ENCODE data around the gene KIF4B.
"Not testable (repeated sequence)": the region's sequence is repeated elsewhere in the genome, so short reads cannot be mapped to it uniquely, and the experiment has no call there.

Gene KIF4B

DNA sequence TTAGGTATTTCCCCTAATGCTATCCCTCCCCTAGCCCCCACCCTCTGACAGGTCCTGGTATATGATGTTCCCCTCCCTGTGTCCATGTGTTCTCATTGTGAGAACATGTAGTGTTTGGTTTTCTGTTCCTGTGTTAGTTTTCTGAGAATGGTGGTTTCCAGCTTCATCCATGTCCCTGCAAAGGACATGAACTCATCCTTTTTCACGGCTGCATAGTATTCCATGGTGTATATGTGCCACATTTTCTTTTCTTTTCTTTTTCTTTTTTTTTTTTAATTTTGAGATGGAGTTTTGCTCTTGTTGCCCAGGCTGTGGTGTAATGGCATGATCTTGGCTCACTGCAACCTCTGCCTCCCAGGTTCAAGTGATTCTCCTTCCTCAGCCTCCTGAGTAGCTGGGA lies 7.3 kb upstream of the KIF4B start:
- DNase-seq = not testable (repeated sequence)

DNA sequence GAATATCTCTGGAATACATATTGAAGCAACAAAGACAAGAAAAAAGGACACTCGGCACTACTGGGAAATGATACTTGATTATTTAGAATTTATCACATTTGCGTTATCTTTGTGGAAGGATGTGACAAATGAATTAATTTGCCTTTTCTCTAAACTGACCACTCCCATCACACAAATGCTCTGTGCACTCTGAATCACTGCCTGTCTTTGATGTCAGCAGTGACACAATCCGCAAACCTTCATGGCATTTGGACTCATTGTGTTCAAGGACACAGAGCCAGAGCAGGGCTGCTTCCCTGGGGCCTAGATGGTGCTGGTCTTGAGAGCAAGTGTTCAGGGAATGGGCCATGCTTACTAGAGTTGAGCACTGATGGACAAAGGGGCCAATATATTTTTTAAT lies 4.9 kb upstream of the KIF4B start:
- no peak for DNase-seq

DNA sequence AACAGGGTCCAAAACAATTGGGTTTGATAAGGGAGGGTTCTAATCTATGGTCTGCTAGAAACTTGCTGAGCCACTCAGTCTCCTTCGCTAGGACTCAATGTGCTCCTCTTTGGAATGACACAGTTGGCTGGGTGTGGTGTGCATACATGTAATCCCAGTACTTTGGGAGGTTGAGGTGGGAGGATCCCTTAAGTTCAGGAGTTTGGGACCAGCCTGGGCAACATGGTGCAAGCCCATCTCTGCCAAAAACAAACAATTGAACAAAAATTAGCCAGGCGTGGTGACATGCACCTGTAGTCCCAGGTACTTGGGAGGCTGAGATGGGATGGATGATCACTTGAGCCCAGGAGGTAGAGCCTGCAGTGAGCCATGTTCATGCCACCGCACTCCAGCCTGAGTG lies 2.7 kb upstream of the KIF4B start:
- DNase-seq = no peak

DNA sequence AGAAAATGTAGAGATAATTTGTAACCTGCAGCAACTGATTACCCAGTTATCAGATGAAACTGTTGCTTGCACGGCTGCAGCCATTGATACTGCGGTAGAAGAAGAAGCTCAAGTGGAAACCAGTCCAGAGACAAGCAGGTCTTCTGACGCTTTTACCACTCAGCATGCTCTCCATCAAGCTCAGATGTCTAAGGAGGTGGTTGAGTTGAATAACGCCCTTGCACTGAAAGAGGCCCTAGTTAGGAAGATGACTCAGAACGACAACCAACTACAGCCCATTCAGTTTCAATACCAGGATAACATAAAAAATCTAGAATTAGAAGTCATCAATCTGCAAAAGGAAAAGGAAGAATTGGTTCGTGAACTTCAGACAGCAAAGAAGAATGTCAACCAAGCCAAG lies 1.7 kb downstream of the KIF4B start:
- no peak for DNase-seq

DNA sequence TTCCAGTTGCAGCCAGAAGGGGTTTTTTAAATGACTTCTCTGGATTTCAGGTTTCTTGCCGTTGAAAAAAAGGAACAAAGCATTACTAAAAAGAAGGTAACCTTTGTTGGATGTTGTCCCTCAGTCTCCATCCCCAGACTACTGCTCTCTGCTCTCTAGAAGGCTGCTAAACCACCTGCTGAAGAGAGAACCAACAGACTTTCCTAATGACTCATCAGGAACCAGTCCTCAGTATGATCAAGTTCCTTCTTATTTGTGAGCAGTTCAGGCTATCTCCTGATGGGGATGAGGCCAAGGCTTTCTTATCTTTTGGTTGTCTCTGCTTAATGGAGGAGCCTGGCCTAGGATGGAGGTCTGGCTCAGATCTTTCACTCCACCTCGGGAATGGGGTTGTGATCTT lies 4.1 kb downstream of the KIF4B start:
- DNase-seq = no peak

DNA sequence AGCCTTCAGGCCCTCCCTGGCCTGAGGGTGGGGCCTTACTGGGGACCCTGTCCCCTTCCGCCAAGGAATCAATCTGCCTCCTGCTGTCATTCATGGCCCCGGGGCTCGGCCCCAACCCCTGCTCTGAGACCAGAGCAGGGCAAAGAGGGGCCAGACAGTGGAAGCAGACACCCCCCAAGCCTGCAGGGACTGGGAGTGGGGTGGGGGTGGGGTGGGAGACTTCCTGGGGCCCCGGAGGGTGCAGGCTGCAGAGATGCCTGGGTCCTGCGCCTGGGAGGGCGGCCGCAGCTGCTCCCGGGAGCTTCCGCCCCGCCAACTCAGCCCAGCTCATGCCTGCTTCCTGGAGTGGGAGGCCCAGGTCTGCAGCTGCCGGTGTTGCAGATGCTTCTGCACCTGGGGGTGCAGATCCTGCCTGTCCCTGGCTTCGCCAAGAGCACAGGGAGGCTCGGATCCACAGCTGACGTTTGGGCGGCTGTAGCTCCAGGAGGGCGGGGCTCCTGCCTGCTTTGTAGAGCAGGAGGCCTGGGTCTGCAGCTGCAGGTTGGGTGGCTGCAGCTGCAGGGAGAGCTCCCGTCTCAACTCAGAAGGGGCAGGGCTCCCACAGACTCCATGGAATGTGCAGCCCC lies 6.2 kb downstream of the KIF4B start:
- no peak for DNase-seq

DNA sequence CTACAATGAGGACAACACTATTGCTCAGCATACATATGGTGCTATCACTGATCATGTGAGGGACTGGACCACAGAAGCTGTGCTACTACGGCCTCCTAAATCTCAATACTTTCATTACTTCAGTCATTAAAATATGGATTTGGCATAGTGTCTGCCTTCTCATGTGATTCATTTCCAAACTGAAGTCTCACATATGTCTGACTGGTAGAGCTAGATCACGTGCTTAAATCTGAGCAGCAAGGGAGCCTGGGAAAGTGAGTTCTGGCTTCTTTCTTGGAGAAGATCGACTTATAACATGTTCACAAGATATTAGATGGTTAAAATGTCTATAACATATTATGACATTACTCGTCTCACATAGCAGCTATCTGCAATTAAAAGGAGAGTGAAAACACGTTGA lies 8.3 kb downstream of the KIF4B start:
- DNase-seq = no peak

DNA sequence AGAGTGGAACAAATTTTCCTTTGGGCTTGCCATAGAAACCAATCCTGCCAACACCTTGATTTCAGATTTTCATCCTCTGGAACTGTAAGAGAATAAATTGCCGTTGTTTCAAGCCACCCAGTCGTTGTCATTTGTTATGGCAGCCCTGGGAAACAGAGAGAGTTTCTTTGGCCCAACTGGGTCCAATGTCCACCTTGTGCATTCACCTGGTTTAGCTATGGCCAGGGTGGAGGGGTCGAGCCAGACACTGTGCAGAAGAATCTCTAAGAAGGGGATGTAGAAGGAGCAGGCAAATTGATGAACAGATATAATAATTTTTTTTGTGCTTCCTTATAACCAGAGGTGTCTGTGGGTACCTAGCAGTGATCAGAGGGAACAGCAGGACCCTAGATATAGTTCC lies 9.8 kb downstream of the KIF4B start:
- DNase-seq = no peak

DNA sequence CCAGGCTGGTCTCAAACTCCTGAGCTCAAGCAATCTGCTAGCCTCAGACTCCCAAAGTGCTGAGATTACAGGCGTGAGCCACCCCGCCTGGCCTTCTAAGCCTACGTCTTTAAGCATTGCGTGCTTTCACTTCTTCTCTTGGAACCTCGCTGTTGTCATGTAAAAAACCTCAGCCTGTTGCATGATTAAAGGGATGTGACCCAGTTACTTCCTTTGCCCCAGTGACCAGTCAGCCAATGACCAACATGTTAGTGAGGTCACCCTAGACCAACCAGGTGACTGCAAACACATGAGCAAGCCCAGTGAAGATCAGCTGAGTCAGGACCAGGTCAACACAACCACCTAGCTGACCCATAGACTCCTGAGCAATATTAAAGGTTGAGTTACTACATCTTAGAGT lies 10.5 kb downstream of the KIF4B start:
- DNase-seq = no peak

DNA sequence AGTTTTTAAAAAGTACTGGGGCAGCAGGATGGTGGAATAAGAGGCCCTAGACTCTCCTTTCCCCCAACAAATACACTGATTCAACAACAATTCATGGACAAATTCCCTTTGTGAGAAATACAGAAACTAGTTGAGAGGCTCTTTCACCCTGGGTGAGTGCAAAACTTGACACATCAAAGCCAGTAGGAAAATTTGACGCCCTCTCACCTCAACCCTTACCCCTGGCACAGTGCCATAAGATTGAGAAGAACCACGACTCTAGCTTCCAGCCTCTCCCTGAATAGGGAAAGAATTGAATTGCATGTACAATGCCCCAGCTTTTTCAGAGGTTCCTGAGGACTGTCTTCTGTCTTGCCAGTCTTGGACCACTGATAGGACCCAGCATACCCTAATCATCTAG lies 12.3 kb downstream of the KIF4B start:
- DNase-seq = no peak

DNA sequence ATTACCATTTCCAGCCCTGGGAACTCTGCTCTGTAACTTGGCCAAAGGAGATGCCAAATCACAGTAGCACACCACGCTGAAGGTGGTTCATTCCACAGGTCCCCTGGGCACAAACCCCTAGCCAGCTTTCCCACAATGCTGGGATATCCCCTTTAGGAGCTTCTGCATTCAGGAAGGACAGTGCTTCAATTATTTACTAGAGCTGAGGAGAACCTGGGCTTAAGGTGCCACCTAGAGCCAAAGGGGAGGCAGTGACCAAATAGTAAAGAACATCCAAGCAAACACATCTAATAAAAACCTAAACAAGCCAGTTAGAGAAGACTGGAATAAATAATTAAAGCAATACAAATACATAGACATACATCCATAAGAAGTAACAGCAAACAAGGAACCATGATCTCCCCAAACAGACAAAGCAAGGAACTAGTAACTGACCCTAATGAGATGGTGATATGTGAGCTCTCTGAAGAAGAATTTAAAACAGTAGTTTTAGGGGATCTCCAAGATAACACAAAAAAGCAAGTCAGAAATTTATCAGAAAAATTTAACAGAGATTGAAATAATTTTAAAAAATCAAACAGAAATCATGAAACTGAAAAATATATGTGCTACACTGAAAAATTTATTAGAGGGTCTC lies 14.6 kb downstream of the KIF4B start:
- DNase-seq = no peak

DNA sequence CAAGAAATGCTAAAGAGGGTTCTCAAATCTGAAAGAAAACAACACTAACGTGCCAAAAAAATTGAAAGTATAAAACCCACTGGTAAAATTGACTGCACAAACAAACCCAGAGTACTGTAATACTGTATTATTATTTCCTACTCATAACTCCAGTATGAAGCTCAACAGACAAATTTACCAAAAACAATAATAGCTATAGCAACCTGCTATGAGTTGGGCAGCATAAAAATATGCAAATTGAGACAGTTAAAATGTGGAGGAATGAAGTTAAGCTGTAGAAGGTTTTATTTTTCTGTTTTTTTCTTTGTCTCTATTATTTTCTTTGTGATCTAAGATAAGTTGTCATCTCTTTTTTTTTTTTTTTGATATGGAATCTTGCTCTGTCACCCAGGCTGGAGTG lies 15.7 kb downstream of the KIF4B start:
- DNase-seq = no peak

DNA sequence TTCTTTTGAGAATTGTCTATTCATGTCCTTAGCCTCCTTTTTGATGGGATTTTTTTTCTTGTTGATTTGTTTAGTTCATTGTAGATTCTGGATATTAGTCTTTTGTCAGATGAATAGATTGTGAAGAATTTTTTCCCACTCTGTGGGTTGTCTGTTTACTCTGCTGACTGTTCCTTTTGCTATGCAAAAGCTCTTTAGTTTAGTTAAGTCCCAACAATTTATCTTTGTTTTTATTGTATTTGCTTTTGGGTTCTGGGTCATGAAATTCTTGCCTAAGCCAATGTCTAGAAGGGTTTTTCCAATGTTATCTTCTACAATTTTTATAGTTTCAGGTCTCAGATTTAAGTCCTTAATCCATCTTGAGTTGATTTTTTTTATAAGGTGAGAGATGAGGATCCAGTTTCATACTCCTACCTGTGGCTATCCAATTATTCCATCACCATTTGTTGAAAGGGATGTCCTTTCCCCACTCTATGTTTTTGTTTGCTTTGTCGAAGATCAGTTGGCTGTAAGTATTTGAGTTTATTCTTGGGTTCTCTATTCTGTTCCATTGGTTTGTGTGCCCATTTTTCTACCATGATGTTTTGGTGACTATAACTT lies 20.7 kb downstream of the KIF4B start:
- DNase-seq = not testable (repeated sequence)

DNA sequence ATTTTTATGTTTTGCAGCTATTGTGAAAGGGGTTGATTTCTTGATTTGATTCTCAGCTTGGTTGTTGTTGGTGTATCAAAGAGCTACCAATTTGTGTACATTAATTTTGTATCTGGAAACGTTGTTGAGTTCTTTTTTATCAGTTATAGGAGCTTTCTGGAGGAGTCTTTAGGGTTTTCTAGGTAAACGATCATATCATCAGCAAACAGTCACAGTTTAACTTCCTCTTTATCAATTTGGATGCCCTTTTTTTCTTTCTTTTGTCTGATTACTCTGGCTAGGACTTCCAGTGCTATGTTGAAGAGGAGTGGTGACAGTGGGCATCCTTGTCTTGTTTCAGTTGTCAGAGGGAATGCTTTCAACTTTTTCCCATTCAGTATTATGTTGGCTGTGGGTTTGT lies 21.5 kb downstream of the KIF4B start:
- not testable (repeated sequence) for DNase-seq

DNA sequence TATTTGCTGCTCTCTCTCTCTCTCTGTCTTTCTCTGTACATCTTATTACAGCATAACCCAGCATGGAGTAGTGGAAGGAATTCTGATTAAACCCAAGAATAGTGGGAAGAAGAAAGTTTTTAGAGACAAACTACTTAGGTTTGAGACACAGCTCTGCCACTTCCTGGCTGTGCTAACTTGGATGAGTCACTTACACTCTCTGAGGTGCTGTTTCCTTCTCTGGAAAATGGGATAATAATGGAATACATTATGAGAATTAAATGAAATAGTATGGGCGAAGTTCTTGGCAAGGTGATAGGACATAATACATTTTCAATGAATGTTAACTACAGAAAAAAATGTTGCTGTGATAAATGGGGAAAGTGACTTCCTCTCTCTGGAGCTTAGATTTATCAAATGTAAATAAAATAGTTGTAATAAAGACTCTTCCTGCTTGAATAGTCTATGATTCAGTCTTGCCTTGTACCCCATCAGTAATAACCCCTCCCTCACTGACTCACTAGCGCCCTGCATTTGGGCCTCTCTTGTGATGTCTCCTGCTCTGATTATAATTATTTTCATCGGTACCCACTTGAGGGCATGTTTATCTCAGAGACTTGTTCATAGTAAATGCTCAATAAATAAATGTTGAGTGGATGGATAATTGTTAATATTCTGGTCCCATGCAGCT lies 27.6 kb downstream of the KIF4B start:
- no peak for DNase-seq

DNA sequence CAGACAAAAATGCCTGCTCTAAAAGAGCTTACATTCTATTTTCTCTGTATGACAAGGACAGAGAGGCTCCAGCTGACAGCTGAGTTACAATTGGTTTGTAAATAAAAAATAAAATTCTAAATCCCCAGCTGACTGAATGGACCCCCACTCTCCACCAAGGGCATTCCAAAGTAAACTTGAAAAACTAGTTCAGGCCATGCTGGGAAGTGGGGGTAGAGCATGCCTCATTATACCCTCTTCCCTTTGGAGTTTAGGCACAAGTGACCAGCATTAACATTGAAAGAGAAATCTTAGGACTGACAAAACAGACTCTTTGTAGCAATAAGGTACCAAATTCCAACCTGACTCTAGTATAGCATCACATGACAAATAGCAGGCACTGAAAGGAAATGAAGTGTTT lies 31.0 kb downstream of the KIF4B start:
- DNase-seq = no peak

DNA sequence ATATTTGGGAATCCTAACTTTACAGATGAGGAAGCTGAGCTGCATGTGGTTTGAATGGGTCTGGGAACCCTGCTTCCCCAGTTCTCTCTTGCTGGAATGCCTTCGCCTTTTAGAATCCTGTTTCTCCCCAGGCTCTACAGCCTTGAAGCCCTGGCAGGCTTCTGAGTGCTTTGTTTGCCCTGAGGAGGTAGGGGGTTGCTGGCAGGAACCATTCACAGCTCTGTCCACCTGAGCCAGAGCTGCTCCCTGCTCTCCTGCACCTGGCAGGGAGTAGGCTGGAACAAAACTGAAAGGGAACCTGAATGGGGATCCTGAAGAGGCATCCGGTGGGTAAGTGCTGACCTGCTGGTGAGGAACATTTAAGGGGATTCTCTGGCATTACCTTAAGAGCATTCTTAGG lies 33.0 kb downstream of the KIF4B start:
- no peak for DNase-seq

DNA sequence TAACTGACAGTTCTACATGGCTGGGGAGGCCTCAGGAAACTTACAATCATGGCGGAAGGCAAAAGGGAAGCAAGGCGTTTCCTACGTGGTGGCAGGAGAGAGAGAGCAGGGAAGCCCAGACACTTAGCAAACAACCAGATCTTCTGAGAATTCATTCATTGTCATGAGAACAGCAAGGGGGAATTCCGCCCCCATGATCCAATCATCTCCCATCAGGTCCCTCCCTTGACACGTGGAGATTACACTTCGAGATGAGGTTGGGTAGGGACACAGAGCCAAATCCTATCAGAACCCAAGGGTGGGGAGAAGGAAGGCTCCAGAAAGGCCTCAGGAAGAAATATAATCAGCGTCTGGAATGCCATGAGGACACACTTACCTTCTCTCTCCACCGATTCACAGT lies 34.3 kb downstream of the KIF4B start:
- no peak for DNase-seq

DNA sequence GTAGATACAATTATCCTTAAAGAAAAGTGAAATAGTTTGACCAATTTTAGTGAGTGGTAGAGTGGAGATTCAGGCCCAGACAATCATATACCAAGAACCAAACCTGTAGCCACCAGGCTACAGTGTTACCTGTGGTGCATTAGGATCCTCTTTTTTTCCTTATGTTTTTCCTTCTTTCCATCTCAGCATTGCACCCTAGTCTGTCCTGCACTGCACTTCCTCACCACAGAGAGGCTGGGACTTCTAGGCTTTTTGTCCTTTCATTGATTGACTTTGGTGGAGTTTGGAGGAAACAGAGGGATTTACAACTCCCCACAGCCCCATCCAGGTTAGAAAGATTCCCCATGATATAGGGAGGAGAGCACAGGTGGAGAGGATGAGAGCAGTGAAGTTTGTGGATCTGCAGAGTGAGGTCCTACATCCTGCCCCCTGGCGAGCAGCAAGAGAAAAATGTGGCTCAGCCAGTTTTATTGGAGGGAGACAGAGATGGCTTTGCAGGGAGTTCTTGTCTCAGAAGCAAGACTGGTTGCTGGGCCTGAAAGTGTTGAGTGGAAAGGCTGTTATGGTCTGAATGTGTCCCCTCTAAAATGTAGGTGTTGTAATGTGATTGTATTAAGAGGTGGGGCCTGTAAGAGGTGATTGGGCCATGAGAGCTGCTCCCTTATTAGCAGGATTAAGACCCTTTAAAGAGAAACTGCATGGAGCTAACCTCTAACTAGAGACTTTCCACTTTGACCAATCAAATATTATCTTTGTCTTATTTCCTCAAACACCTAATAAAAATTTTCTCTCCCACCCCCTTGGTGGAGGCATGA lies 36.2 kb downstream of the KIF4B start:
- DNase-seq = no peak

DNA sequence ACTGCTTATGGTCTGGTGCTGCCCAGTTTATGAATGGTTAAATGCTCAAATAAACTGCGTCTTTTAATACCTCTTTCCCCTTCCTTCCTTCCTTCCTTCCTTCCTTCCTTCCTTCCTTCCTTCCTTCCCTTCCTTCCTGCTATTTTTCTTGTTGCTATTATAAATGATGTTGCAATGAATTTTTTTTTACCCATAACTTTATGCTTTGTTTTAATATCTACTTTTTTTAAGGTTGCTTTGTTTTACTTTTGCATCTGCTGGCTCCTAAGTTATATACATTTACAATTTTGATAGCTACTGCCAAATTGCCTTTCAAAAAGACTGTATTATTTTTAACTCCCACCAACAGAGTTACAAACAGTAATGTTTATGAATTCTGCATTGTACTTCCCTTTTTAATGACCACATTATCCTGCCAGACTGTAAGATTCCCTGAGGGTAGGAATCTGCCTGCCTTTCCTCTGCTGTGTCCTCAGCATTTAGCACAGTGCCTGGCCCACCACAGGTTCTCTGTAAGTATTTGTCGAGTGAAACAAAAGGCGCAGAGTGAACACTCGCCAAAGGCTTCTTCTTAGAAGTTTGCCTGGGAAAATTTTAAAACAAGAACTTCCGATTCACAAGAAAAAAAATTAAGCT lies 36.9 kb downstream of the KIF4B start:
- DNase-seq = no peak

DNA sequence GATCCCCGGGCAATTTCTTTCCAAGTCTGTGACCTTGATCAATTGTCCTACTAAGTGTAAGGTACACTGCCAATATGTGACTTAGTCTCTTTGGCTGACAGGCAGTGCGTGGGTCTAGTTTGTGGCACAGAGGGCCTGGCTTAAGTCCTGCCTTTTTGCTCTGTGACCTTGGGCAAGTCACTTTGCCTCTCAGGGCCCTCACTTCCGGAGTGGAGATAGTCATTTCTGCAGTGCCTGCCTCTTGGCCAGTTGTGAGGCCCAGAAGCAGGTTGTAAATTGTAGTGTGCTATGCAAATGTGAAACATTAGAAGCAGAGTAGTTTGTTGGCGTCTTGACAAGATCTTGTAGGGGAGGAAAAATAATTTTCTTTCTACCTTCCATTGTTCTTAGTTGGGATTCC lies 39.0 kb downstream of the KIF4B start:
- no peak for DNase-seq

DNA sequence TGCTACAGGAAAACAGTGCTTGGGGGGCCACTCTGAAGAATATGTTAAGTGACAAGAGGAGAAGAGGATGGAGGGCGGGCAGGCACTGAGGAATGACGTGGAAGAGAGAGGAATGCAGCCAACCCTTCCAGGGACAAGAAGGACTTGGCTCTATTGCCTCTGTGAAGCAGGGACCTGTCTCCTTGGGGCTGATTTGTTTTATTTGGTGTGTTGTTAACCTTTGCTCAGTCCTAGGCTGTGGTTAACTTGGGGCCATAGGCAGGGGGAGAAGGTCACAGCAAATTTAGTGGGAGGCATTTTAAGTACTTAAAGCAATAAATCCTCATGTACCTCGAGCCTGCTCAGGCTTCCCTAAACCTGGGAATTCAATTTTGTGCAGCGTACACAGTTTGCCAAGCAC lies 39.9 kb downstream of the KIF4B start:
- no peak for DNase-seq

Data from activated CD8-positive, alpha-beta memory T cell treated with anti-CD3 and anti-CD28 coated beads, Interleukin-2, amount 50 U/mL, for 4 hours (primary cell).